AG04449 (cell line): ENCODE measurements around the gene SORCS1.

ENCODE experiments used
- CTCF ChIA-PET: fragments of 350-600 bp; formaldehyde crosslinking; extraction: SDS; loops from one replicate; lab custom pipeline; 2021; ENCODE audit warnings: antibody characterized with exemption; lab: Yijun Ruan, JAX
- POLR2A ChIA-PET: fragments of 400-600, 350-600 bp; formaldehyde crosslinking; extraction: SDS; loops from one replicate; lab custom pipeline; 2020; ENCODE audit warnings: antibody characterized with exemption, inconsistent platforms; lab: Yijun Ruan, JAX
- DNase-seq: peaks from one replicate; pipeline ENCODE4 v3.0.0-alpha.2; 2010; ENCODE audit warnings: low read depth, low spot score
- H3K4me3 ChIP-seq: 2 replicates; pipeline ENCODE4 v1.5.1; 2011; ENCODE audit warnings: low read depth, mild to moderate bottlenecking, control low read depth, low read length
- TF ChIP-seq, protein P1 (sequence below): IDR thresholded peaks from one replicate; pipeline ENCODE4 v1.5.1; 2011; ENCODE audit warnings: mild to moderate bottlenecking, moderate library complexity, low read length, control low read depth, inconsistent platforms; ENCODE audit not compliant: insufficient read depth; ENCODE audit errors: missing control alignments

The SORCS1 gene

DNA sequence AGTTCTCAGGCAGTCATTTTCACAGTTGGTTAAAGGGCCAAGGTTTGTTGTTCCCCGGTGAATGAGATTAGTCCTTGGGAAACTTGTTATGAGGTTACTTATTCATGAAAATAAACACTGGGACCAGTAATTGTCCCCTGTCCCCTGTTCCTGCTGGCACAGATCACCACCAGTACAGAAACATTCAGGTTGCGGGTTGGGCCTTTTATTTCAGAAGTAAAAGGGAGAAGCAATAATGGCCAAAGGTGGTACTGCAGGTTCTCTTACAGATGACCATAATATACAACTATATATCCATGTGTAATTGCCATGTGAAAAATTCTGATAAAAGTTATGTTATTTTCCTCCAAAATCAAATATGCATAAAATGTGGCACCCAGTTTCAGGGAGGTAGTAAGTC is 442.0 kb downstream of the SORCS1 start:
- ChIA-PET POLR2A (no interaction called here), CTCF (no interaction called here)
- no peak overlapping the region for H3K4me3 ChIP-seq
- TF ChIP-seq, protein P1, sequence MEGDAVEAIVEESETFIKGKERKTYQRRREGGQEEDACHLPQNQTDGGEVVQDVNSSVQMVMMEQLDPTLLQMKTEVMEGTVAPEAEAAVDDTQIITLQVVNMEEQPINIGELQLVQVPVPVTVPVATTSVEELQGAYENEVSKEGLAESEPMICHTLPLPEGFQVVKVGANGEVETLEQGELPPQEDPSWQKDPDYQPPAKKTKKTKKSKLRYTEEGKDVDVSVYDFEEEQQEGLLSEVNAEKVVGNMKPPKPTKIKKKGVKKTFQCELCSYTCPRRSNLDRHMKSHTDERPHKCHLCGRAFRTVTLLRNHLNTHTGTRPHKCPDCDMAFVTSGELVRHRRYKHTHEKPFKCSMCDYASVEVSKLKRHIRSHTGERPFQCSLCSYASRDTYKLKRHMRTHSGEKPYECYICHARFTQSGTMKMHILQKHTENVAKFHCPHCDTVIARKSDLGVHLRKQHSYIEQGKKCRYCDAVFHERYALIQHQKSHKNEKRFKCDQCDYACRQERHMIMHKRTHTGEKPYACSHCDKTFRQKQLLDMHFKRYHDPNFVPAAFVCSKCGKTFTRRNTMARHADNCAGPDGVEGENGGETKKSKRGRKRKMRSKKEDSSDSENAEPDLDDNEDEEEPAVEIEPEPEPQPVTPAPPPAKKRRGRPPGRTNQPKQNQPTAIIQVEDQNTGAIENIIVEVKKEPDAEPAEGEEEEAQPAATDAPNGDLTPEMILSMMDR = no peak
- DNase-seq = no peak

DNA sequence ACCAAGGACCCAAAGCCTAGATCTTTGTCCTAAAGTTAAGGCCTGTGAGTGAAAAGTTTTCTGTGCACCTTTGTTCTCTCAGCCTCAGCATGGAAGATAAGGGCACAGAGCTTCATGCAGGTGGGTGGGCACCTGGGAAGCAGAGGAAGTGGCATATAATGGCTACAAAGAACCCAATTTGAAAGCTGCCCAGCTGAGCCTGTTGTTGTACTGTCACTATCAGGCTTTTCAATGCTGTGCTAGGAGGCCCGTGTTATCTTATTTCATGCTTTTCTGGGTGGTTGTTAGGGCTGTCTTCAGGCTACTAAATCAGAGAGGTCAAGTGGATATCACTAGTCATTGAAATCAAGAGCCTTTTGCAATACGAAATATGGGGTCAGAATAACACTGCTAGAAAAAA is 443.8 kb downstream of the SORCS1 start:
- POLR2A ChIA-PET = interaction anchor here (0.6 kb wide), 1 partner anchor 144 kb away, joined by 3 read pairs; no protein-coding TSS in a partner anchor
- no peak overlapping the region for H3K4me3 ChIP-seq
- DNase-seq = no peak
- TF ChIP-seq, protein P1 = no peak
- CTCF ChIA-PET = no interaction called here

DNA sequence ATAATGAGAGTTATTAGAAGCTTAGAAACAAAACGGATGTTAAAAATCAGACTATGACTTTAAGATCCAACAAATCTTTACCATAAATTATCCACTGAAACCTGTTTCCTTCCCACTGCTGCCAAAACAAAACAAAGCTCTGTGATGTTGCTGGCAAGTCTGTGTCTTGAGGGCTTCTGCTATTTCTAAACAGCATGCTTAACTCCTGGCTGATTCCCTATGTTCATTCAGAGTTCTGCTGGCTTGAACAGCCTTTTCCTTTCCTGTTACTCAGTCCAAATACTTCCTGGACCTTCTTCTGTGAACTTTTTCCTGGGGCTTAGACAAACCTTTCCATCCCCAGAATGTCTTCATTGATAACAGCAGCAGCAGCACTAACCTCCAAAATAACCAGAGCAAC is 448.1 kb downstream of the SORCS1 start:
- ChIA-PET POLR2A (no interaction called here), CTCF (no interaction called here)
- H3K4me3 ChIP-seq = no peak overlapping the region
- TF ChIP-seq, protein P1 = no peak
- DNase-seq = no peak

DNA sequence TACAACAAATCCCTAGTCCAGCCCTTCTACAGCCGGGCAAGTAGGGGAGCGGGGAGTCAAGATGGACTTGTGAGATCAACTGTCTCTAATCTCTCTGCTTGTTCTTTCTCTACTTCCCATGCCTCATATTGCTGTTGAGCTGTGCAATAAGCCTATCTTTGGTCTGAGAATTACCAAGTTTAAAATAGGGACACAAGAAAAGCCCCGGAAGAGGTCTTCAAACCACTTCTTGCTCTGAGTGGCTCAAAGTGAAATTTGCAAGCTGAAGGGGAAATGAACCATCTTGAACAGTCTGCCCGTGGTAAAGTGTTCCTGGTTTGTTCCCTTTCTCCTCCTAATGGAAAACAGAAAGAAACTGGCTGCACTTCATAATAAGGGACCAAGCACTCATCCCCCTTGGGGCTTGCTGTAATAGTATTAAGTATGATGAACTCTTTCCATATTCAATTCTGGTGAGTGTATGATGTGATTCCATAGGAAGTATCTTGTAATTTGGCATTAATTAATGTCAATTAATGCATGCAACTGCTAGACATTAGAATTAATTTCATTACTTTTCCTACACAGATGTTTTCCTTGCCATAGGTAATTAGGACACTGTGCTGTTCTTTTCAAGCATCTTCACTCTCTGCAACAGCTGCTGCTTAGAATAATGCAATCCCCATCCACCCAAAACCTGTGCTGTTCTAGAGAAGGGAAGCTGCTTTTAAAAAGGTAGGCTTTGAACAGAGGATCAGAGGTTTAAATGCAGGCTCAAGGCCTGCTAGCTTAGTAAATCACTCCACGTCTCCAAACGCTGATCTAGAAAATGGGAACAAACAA is 449.6 kb downstream of the SORCS1 start:
- TF ChIP-seq, protein P1 = no peak
- DNase-seq = no peak
- no peak overlapping the region for H3K4me3 ChIP-seq
- CTCF ChIA-PET = interaction anchor here (2.5 kb wide), 1 partner anchor 9 kb away, joined by 10 read pairs; no protein-coding TSS in a partner anchor
- POLR2A ChIA-PET = no interaction called here

DNA sequence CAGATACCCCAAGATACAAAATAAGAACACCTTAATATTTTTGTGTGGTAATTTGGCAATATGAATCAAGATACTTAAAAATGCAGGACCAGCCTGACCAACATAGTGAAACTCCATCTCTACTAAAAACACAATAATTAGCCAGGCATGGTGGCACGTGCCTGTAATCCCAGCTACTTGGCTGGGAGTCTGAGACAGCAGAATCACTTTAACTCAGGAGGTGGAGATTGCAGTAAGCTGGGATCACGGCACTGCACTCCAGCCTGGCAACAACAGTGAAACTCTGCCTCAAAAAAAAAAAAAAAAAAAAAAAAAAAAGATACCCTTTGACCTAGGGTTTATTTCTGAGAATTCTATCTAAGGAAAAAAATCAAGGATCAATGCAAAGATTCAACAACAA is 450.7 kb downstream of the SORCS1 start:
- DNase-seq = no peak
- H3K4me3 ChIP-seq = no peak overlapping the region
- POLR2A ChIA-PET = no interaction called here
- TF ChIP-seq, protein P1 = no peak
- CTCF ChIA-PET = interaction anchor here (2.5 kb wide), 1 partner anchor 8 kb away, joined by 10 read pairs; no protein-coding TSS in a partner anchor

DNA sequence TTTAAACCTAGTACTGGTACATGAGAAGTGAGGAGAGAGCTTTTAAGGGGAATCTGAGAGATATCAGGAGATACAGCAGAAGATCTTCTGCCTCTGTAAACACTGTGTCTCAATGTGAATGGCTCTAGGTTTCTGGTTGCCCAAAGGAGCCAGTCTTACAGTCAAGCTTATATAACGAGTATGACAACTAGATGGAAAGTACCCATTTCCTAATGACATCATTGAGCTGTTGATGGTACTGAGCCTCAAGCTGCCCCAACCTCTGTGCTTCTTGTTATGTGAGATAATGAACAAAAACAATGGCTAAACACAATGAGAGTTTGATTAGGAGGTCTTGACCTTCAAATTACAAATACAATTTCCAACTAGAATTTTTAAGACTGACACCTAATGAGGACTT is 451.5 kb downstream of the SORCS1 start:
- ChIA-PET POLR2A (no interaction called here), CTCF (interaction anchor here (0.7 to 1.1 kb wide), 3 partner anchors 9 to 1102 kb away, joined by 3 read pairs; no protein-coding TSS in a partner anchor)
- DNase-seq = no peak
- TF ChIP-seq, protein P1 = no peak
- no peak overlapping the region for H3K4me3 ChIP-seq
